Cardiac fibroblast (primary cell): ENCODE data around the gene PRKCA.

Source experiments
- DNase-seq, 2 donors: peaks; one replicate each; pipeline versions ENCODE4 v3.0.0 to v3.0.0-alpha.2; 2010; ENCODE audit warnings: low read depth in 2 of 2
- H3K4me3 ChIP-seq, 2 donors: replicated peaks in 1 of 2; 1 replicate in 1 of 2; 2 replicates in 1 of 2; pipeline ENCODE4 v1.5.1; 2011; ENCODE audit warnings: low read depth in 2 of 2, low read length in 2 of 2, mild to moderate bottlenecking in 2 of 2, moderate library complexity in 1 of 2
- TF ChIP-seq, protein P1 (sequence below): IDR thresholded peaks from one replicate; pipeline ENCODE4 v1.5.1; 2011; ENCODE audit warnings: low read depth, mild to moderate bottlenecking, low read length, inconsistent platforms

PRKCA gene

DNA sequence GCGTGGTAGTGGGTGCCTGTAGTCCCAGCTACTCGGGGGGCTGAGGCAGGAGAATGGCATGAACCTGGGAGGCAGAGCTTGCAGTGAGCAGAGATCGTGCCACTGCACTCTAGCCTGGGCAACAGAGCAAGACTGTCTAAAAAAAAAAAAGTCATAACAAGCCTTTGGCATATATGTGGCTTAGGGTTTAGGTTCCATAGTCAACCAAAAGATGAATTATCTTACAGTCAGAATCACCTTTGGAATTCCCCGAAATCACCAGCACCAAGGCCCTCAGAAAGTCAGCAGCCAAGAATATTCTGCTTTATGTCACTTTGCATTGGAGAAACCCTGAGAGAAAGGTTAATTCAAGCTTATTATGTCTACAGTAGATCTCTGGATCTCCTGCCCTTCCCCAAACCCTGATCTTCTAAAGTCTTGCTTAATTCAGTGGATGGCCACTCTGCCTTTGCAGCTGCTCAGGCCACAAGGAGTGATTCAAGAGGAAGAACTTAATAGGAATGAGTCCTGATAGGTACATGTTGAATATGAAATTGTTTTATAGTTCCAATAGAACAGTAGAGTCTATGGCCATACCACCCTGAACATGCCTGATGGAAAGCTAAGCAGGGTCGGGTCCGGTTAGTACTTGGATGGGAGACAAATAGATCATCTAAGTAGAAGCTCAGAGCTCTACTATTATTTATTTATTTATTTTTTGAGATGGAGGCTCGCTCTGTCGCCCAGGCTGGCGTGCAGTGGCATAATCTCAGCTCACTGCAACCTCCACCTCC, 336.5 kb downstream of the PRKCA start:
- no peak overlapping the region for H3K4me3 ChIP-seq
- DNase-seq, result no peak
- TF ChIP-seq, protein P1, sequence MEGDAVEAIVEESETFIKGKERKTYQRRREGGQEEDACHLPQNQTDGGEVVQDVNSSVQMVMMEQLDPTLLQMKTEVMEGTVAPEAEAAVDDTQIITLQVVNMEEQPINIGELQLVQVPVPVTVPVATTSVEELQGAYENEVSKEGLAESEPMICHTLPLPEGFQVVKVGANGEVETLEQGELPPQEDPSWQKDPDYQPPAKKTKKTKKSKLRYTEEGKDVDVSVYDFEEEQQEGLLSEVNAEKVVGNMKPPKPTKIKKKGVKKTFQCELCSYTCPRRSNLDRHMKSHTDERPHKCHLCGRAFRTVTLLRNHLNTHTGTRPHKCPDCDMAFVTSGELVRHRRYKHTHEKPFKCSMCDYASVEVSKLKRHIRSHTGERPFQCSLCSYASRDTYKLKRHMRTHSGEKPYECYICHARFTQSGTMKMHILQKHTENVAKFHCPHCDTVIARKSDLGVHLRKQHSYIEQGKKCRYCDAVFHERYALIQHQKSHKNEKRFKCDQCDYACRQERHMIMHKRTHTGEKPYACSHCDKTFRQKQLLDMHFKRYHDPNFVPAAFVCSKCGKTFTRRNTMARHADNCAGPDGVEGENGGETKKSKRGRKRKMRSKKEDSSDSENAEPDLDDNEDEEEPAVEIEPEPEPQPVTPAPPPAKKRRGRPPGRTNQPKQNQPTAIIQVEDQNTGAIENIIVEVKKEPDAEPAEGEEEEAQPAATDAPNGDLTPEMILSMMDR, result no peak

DNA sequence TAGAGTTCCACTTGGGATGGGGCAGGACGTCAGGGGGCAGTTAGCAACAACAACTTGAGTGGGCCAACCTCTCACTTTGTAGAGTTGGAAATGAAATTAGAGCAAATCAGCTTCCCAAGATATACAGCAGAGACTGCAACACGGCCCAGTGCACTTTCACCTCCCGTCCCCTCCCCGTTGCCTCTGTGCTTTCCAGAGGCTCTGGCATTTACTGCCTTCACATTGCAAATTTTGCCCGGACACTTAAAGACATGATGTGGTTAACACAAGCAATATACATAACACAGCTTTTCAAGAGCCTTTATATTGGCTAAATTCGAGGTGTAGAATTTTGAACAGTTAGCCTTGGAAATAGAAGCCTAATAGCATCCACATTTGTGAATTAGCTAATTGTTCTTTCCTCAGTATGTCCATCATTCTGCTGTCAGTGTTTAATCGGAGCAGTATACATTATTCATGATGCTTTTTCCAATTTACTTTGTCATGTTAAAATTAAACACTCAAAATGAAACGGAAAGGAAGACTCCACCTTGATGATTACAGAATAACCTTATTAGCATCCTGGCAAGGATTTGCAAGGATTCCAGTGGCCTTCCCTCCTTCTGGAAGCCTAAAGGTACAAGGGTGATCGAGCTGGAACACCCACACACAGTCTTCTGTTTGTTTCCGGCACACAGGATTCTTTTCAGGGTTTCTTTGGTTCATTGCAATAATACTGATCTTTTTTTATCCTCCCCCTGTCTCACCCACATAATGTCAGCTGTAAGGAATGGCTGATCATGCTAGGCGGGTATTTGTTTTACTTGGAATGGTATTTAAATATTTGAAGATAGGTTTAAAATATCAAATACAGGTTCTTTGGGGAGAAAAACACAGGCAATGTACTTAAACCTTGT, 341.6 kb downstream of the PRKCA start:
- no peak for DNase-seq
- H3K4me3 ChIP-seq, result no peak overlapping the region
- TF ChIP-seq, protein P1, result no peak

DNA sequence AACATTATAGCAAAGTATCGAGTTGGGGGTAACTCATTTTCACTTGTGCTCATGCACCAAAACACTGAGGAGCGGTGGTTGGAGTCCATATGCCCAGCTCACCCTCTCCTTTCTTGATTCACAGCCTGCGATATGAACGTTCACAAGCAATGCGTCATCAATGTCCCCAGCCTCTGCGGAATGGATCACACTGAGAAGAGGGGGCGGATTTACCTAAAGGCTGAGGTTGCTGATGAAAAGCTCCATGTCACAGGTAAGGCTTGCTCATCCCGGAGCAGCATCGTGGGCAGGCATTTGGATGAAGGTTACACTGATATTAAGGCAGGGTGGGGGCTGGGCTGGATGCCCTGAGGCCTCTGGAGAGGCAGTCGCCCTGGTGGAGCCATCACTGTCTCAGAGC, 342.8 kb downstream of the PRKCA start:
- DNase-seq, result no peak
- H3K4me3 ChIP-seq, result no peak overlapping the region
- TF ChIP-seq, protein P1, result no peak

DNA sequence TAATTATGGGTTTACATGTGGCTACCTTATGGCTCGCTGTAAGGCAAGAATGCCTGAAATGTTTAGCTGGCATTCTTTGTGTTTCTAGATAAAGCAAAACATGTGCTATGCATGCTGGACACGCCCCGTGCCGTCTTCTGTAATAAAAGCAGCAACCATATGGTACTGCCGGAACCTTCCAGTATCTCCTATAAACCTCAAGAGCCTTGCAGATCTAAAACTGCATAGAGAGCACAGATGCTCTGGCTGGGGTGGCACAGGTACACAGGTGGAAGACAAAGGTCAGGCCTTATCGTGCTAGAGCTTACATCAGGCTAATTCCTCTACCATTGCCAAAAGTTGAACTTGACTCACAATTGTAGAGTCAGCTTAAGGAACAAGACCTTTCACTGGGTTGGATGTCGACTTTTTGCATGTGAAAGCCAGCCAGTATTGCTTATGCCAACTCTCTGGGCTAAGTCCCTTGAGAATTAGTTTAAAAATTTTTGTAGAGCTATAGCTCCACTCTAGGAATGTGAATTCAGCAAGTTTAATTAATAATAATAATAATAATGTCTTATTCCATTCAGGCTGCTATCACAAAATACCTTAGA, 345.1 kb downstream of the PRKCA start:
- H3K4me3 ChIP-seq, result no peak overlapping the region
- TF ChIP-seq, protein P1, result no peak
- DNase-seq, result peak in 1 of 2 donors; percentile 19

- TF ChIP-seq, protein P1, result no peak
- no peak for DNase-seq
- no peak overlapping the region for H3K4me3 ChIP-seq
Observed at GRCh38 chr17:66649818-66650543, 347.6 kb downstream of the PRKCA start.

- TF ChIP-seq, protein P1, result no peak
- no peak for DNase-seq
- H3K4me3 ChIP-seq, result no peak overlapping the region
Observed at GRCh38 chr17:66650544-66650877, 348.1 kb downstream of the PRKCA start.
